ENCODE data around the gene LHFPL4.

- no peak for TF ChIP-seq REST (IDR thresholded peaks at IDR 0.05; ENCODE audit: insufficient read depth in 1 of 2, low read depth in 2 of 2, low read length in 2 of 2)
- no peak for TF ChIP-seq POLR2AphosphoS5 (IDR thresholded peaks at IDR 0.05; ENCODE audit: low read depth, low read length)
- TF ChIP-seq TAF1 (IDR thresholded peaks at IDR 0.05; ENCODE audit: borderline replicate concordance, insufficient read depth, low read length), result no peak
- no peak for TF ChIP-seq SIN3A (IDR thresholded peaks at IDR 0.05; ENCODE audit: borderline replicate concordance, insufficient read depth, low read length)
- no peak for TF ChIP-seq FOXP2 (optimal IDR thresholded peaks at IDR 0.05; ENCODE audit: borderline replicate concordance, extremely low read depth, extremely low read length, insufficient read depth)
Observed at GRCh38 chr3:9563851-9564250, 10.2 kb upstream of the LHFPL4 start.
